HG03571 (cell line): ENCODE results near the gene EXOC5.

Experiments used
- ATAC-seq: cut with Tn5 transposase; IDR thresholded peaks from one replicate; pipeline ENCODE4 v1.9.1; 2021; ENCODE audit not compliant: unreplicated experiment

Gene EXOC5, protein sequence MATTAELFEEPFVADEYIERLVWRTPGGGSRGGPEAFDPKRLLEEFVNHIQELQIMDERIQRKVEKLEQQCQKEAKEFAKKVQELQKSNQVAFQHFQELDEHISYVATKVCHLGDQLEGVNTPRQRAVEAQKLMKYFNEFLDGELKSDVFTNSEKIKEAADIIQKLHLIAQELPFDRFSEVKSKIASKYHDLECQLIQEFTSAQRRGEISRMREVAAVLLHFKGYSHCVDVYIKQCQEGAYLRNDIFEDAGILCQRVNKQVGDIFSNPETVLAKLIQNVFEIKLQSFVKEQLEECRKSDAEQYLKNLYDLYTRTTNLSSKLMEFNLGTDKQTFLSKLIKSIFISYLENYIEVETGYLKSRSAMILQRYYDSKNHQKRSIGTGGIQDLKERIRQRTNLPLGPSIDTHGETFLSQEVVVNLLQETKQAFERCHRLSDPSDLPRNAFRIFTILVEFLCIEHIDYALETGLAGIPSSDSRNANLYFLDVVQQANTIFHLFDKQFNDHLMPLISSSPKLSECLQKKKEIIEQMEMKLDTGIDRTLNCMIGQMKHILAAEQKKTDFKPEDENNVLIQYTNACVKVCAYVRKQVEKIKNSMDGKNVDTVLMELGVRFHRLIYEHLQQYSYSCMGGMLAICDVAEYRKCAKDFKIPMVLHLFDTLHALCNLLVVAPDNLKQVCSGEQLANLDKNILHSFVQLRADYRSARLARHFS

DNA sequence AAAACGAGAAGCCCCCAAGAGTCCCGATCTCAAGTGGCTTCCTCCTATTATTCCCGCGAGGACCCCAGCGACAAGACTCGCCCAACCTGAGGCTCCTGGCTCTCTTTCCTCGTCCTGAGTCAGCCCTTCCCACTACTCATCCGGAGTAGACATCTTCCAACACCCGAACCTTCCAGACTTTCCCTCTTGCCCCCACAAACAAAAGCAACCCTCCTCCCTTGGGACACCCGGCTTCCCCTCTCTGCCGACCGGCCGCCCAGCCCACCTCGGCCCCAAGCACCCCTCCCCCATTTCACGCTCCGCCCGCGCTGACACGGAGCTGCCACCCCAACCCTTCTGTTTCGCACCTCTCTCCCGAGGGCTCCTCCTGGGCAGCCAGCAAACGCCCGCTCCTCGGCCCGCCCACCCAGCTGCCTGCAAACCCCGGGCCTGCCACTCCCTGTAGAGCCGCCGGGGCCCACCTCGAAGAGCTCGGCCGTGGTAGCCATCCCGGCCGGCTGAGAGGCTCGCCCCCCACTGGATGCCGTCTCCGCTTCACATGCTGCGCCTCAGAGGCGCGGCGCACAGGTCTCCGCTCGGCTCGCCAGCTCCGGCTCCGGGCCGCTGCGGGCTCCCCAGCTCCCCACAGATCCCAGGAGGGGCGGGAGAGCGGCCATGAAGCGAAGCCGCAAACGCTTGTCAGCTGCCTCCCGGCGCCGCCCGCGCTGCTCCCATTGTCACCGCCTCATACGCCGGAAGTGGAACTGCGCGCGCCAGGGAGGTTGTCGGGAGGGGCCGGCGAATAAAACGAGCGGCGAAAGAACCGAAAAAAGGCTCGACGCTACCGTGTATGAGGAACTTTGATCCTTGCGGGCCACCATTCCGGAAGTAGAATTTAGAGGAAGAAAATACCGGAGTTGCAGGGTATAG is at the start of gene EXOC5, which contains the start of gene AP5M1:
Gene EXOC5 (minus strand): TSS at position 745 of the 909 bp plus-strand sequence. CDS start 257 bp downstream, at position 488.
Gene AP5M1 (plus strand): TSS at position 811 of the 909 bp plus-strand sequence. CDS start 344 bp downstream, outside the sequence.
- ATAC-seq = peak; percentile 85

DNA sequence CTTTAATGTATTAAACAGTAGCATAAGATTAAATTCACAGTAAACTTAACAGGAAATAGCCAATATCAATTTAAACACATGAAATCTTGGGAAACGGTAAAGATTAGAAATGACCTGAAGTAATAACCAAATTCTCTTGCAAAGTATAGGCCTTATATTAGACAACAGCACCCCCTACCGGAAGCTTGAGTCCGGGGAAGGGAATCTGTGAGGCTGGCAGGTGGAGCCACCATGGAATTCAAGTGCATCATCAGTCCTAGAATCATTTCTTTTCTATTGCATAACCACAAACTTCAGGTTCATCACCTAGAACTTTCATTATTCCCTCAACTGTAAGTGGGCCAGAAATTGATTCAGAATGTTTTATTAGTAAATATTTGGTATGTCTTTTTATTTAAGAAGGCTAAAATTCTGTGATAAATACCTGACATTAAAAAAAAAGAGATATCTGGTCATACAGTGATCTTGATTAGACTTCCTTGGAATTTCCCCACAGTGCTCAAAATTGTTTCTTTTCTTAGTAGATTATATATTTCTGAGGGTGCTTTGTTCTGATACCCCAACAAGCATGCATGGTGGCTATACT is 48.6 kb upstream of the EXOC5 start:
- no peak for ATAC-seq

DNA sequence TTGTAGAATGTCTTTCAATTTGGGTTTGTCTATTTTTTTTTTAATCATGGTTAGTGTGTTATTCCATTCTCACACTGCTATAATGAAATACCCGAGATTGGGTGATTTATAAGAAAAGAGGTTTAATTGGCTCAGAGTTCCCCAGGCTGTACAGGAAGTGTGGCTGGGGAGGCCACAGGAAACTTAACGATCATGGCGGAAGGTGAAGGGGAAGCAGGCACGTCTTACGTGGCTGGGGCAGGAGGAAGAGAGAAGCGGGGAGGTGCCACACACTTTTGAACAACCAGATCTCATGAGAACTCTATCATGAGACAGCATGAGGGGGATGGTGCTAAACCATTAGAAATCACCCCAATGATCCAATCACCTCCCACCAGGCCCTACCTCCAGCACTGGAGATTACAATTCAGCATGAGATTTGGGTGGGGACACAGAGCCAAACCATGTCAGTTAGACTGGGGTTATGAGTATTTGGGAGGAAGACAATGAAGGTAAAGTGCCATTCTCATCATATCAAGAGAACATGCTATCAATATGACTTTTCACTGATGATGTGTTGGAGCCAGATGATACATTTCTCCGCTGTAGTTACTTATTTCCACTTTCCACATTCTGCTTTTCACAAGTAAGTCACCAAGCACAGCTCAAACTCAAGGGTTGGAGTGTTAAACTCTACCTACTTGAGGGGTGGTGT is 45.8 kb upstream of the EXOC5 start:
- ATAC-seq = no peak

DNA sequence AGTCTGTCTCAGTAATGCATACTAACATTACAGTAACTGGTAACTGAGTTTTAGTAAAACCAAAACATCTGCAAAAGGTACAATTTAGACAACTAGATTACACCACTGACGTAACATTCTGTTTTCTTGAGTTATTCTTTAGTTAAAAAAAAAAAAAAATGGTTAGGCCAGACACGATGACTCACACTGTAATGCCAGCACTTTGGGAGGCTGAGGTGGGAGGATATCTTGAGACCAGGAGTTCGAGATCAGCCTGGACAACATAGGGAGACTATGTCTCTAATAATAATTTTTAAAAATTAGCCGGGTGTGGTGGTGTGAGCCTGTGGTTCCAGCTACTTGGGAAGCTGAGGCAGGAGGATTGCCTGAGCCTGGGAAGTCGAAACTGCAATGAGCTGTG is 34.2 kb upstream of the EXOC5 start:
- ATAC-seq = no peak

DNA sequence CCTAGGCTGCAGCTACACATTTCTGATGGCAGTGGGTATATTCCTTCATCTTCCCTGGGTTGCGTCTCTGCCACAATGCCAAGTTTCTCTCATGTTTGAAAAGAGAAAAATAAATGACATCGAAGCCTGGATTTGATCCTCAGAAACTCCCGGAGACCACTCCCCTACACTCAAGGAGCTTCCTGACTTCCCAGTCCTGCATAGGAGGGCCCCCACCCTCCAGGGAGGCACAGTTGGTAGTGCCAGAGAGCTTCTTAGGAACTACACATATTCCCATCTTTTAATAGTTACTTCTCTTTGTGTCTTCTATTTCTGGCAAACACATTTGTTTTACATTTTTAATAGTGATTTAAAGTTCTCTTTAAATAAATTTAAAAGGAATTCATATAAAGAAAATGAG is 30.8 kb upstream of the EXOC5 start:
- ATAC-seq = no peak

DNA sequence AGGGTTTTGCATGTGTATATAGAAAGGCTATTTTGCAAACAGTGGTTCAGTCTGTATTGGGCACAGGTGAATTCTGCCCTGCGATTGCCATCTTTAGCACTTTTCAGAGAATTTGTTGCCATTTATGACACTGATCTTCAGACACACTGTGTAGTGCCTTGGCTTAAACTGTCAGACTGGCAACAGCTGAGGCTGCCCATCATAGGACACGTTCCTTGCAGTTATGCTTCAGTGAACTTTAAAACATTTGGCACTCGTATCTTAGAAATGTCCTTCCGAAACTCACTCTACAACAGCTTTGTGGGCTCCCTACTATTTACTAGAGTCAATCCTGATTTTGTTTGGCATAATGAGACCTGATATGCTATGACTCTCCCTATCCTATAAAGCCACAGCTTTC is 29.1 kb upstream of the EXOC5 start:
- no peak for ATAC-seq

DNA sequence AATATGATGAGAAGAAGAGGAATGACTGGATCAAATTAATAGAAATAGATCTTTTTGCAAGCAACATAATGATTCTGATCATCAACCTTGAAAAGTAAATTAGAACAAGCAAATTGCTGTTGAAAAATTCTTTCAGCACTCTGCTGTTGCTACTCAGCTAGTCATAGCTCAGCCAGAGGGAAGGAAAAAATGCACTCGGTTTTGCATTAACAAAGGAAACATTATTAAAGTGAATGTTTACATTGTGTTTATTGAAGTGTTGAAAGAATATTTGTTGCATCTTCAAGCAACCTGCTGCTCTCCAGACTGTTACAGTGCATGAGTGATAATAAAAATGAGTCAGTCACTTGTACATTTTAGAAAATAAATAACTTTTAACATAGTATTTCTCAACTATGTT is 26.5 kb upstream of the EXOC5 start:
- ATAC-seq = no peak

DNA sequence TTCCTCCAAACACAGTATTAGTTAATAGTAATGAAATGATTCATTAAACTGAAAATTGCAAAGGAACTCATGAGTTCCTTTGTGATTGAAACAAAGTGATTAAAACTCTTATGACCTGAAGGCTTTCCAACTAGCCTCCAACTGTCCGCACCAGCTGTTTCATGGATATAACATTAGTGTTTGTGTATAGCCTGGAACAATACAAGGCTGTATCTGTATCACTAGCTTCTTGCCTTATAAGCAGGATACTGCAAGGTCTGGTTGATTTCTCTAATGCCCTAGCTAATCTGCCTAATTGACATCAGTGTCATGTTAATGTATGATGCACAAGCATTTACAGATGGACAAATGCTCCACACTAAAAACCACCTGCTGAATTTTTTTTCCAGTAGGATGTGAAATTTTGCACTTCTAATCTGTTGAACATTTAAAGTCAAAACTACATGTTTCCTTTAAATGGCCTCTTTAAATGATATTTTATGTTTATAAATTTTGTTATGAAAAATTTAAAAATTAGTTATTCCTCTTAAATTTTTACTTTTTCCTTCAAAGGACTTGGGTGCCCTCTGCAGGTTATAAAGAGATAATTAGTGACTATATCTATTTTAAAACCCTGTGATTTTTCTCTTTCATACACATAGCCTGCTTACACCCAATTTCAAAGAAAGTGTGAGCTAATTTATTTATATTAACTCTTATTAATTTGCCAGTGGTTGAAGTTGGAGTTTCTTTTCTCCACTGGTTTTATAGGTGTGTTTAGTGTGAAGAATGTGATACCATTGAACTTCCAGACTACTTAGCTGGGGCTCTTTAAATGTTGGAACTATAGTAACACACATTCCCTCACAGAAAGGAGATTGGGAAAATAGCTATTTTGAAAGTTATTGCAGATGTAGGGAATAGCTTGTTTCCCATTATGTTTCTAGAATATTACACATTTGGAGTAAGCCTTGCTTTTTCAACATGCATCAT is 25.4 kb upstream of the EXOC5 start:
- no peak for ATAC-seq

DNA sequence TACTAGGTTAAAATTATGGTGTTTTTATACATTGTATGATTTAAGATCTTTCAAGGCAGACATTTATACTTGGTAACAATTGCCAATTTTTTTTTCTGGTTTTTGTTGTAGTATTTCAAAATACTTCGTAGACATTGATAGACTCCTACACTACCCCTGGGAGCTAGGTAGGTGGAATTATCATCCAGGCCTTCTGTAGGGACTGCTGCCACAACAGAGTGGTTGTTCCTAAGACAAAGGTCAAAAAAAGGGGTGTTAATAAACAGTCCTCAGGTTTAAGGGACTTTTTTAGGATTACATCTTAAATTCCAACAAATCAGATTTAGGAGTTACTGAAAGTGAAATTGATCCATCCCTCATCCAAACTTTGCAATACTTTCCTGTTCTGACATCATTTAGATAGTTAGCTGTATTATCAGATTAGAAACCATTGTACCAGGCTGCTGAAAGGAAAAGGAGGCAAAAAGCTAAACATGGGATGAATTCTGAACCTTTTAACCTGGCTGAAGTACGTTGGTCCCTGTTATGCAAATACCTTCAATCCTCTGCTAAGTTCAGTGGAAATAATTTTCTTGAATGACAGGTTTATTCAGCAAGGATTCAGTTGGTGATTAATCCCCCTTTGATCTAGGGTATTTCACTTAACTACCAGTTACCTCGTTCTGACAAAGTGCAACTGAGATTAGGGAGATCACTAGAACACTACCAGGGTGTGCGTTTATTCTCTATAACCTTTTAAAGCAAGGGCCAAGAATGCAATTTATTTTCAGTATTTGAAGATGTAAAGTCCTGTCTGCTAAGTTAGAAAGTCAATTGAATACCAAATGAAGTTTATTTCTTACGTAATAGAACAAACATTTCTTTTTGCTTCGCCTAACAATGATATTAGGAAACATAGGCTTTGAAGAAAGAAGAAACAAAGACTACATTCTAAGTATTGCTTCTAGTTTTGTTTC is 23.3 kb upstream of the EXOC5 start:
- ATAC-seq = no peak

DNA sequence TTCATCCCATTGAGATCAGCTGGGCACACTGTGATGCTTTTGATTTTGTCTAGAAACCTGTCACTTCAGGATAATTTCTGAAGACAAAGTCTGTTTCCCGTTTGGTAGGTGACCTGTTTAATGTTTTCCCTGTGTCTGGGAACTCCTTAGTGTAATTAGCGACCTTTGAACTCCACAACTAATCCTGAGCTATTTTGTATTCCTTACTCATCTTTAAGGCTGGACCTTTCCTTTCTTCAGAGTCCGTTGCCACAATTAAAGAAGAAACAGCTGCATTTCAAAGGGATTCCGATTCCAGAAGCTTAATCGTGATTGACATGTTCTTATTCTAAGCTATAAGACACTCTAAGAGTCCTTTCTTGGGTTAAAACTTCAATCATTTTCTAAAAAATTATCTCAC is 22.0 kb upstream of the EXOC5 start:
- no peak for ATAC-seq

DNA sequence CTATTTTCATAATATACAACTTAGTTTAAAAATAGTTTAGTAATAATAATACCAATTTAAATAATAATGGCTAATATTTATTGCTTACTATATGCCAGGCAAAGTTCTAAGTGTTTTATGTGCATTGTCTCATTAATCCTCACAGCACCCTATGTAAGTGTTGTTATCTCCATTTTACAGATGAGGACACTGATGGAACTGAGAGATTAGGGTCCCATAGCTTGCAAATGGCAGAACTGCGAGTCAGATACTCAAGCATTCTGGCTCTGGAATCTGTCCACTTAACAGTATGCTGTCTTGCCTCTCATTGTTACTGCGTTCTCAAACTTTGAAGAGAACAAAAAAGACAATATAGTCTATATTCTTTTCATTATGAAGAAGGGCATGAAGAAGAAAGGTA is 19.0 kb upstream of the EXOC5 start:
- no peak for ATAC-seq

DNA sequence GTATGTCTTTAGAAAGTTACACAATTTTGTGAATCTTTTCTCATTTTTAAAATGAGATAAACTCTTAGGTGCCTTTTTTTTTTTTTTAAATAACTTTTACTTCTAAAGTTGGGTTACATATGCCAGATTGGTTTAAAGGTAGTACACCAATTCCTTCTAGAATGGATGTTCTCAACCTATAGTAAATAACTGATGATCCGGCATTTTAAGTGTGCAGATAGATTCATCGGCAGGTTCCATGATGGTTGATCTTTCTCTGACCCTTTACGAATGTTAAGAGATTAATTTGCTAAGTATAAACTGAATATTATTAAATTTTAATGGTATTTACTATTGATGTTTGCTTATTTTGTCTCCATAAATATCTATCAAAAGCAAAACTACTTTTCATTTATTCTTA is 8.4 kb upstream of the EXOC5 start:
- no peak for ATAC-seq

DNA sequence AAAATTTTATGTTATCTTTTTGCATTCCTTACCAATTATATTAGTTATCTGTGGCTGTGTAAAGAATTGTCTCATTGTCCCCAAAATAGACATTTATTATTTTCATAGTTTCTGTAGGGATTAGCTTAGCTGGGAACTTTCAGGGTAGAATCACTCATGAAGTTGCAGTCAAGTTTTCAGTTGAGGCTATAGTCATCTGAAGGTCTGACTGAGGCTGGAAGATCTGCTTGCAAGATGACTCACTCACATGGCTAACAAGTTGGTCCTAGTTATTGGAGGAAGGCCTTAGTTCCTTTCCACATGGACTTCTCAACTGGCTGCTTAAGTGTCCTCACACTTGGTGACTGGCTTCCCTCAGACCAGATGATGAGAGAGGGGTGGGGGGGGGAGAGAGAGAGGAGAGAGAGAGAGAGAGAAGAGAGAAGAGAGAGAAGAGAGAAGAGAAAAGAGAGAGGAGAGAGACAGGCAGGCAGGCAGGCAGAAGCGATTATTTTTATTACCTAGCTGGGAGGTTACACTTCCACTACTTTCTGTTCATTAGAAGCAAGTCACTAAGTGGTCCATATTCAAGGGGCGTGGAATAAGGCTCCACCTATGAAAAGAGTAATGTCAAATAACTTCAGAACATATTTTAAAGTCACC is 6.4 kb upstream of the EXOC5 start:
- ATAC-seq = no peak

DNA sequence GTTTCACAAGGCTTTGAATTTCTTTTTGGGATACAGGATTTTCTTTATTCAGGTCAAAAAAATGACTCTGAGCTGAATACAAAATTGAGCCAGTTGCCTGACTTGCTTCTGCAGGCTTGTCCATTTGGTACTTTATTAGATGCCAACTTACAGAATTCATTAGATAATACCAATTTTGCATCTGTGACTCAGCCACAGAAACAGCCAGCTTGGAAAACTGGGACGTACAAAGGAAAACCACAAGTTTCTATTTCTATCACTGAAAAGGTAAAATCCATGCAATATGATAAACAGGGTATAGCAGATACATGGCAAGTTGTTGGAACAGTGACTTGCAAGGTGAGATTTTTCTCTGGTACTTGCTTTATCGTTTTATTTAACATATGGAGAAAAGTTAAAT is 5.8 kb upstream of the EXOC5 start:
- no peak for ATAC-seq

DNA sequence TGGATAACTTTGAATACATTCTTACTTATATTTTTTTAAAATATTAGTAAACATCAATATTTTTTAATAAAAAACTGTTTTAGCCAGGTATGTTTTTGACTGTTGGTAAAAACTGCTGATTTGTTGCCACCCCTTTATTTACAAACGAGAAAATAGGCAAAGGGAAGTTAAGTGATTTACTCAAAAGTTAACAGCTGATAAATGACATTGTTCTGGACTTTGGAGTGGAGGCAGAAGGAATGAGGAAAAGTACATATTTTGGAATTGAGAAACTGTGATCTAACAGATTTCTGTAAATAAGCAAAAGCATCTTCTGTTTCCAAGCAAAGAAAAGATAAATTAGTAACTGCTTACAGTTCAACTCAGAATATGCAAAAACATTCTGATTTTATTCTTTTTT is 4.5 kb upstream of the EXOC5 start:
- no peak for ATAC-seq

DNA sequence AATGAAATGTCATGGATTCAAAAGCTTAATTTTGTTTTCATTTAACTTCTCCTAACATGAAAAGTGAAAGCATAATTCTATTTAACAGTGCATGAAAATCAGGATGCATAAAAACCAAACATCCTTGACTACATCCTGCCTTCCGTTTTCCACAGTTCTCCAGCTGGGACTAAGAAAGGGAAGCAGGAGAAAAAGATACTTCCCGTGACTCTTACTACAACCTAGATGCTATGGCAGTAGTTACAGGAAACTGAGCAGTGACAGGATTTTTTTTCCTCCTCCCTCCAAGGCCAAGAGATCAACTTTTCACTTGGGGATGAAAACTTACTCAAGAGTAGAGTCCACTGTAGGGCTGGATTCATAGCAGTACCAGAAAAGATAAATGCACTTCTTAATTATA is 2.6 kb downstream of the EXOC5 start:
- ATAC-seq = no peak

DNA sequence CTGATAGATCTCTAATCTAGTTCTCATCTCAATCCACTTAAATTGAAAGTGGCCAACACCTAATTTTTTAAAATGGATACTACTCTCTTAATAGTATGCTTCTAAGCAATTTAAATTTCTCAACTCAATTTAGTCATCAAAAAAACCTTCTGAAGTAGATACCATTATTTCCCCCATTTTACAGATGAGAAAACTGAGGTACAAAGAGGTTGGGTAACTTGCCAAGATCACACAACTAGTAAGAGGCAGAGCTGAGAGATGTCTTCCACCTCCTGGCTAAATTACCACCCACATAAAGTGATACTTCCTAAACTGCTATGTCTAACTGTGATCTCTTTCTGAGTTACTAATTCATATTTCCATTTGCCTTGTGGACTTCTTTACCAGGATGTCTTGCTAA is 6.6 kb downstream of the EXOC5 start:
- ATAC-seq = no peak

DNA sequence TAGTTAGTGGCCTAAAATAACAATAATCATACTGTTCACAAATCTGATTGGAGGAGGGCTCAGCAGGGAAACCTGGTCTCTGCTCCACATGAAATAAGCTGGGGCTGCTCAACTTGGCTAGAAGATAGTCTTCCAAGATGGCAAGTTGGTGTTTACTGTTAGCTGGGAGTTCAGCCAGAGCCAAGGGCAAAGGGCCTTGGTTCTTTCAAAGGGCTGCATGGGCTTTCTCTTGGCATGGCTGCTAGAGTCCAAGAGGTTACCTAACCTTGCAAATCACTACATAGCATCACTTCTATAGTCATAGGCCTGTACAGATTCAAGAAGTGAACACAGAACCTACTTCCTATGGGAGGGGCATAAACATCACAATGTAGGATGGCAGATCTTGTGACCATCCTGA is 7.1 kb downstream of the EXOC5 start:
- ATAC-seq = no peak
